GM21390 (cell line): ENCODE measurements around the gene SCGB1C1.
"Not testable (repeated sequence)": the region's sequence is repeated elsewhere in the genome, so short reads cannot be mapped to it uniquely, and the experiment has no call there.

ENCODE experiments used
- ATAC-seq: cut with Tn5 transposase; IDR thresholded peaks from one replicate; pipeline ENCODE4 v1.9.1; 2021; ENCODE audit not compliant: unreplicated experiment

Gene SCGB1C1

DNA sequence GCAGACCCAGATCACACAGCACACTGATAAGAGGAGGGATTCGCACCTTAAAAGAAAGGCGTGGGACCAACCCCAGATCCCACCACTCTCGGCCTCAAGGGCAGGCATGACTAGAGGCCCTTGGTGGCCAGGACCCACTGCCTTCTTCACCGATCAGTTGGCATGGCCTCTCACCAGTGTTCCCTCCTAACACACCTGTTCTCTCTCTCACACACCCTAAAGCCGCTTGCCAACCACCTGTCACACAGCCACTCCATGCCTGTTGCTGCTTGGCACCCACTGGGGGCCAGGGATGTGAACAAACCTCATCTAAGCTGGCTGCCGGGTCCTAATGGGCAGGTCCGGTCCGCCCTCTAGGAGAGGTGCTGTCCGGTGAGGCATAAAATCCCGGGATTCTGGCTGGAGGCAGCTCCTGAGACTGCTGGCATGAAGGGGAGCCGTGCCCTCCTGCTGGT lies at the start of gene SCGB1C1:
Gene SCGB1C1, plus strand, starts transcription at position 405 of the 455 bp plus-strand sequence. Its CDS starts 22 bp downstream, at position 427.
- ATAC-seq = not testable (repeated sequence)

DNA sequence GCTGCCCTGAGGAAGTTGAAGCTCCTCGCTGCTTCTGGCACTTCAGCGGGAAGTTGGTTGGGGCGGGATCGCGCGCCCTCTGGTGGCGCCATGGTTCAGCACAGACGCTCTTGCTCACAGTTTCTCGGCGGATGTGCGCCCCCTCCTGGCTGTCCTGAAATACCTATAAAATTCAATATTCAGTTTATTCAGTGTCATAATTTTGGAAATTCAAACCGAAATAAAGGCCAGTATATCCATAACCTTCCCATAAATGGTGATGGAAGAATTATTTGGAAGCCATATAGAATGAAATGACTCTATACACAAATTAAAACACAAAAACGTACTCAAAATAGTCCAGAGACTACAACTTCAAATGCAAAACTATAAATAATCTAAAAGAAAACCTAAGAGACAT lies 12.6 kb upstream of the SCGB1C1 start:
- ATAC-seq = not testable (repeated sequence)

DNA sequence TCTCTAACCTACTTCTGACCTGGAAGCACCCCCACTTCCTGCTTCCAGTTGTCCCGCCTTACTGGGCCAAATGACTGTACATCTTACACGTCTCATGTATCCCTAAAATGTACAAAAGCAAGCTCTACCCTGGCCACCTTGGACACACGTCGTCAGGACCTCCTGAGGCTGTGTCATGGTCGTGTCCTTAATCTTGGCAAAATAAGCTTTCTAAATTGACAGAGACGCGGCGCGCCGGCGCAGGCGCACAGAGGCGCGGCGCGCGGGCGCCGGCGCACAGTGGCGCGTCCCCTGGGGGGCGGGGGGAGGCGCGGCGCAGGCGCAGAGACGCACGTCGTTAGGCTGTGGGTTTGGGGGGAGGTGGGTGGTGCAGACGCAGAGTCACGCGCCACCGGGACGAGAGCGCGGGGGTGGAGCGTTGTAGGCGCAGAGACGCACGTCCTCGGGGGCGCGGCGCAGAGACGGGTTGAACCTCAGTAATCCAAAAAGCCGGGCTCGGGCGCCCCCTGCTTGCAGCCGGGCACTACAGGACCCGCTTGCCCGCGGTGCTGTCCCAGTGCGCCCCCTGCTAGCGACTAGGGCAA lies 3.6 kb upstream of the SCGB1C1 start:
- not testable (repeated sequence) for ATAC-seq

DNA sequence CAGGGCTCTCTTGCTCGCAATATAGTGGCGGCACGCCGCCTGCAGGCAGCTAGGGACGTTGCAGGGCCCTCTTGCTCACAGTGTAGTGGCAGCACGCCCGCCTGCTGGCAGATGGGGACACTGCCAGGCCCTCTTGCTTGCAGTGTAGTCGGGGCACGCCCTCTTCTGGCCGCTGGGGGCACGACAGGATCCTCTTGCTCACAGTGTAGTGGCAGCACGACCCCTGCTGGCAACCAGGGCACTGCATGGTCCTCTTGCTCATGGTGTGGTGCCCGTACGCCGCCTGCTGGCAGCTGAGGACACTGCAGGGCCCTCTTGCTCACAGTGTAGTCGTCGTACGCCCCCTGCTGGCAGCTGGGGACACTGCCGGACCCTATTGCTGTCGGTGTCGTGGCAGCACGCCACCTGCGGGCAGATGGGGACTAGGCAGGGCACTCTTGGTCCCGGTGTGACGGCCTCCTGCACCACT lies 3.0 kb upstream of the SCGB1C1 start:
- peak; percentile 73 for ATAC-seq

DNA sequence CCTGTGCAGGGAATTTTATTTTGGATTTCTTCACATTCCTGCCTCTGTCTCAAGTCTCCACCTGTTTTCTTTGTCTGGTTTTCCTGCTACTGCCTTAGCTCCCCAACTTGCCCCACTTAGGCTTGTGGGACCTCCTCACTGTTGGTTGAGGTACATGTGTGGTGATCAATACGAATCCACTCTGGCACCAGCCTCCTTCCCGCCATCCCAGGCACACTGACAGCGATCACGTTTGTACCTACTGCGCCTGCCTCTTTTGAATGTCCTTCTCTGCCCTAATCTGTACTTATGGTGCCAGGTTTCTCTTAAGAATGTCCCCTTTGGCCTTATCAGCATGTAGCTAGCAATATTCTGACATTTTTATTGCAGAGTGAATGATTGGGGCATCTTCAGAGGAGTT lies 2.3 kb upstream of the SCGB1C1 start:
- ATAC-seq = not testable (repeated sequence)

DNA sequence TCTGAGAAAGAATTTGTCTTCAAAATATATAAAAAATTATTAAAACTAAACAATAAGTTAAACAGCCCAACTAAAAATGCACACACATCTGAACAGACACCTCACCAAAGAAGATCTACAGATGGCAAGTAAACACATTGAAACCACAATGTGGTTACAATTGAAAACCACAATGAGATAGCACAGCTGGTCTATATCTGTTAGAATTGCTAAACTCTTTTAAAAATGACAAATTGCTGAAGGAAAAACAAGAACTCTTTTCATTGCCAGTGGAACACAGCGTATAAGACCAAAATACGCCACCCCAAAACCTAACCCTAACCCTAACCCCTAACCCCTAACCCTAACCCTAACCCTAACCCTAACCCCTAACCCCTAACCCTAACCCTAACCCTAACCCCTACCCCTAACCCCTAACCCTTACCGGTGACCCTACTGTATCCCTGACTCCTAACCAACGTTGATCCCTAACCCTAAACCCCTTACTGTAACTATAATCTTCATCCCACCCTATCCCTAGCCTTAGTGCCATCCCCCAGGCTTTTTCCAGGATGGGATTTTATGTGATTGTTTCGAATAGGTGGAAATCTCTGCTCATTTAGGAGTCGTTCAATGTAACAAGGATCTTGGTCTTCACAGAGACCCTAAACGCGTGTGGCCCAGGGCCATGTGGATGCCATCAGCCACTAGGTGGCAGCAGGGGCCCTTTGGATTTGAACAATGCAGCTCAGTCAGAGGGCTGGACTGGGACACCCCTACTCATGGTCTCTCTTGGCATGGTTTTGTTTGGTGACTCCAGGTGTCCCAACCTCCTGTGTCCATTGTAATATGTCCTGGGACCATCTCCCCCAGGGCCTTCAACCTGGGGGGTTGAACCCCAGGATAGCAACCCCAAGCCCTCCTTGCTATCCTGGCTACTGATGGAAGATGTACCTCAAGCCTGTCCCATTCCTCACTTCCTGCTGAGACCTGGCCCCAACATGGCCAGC lies 1.1 kb upstream of the SCGB1C1 start:
- ATAC-seq = not testable (repeated sequence)

DNA sequence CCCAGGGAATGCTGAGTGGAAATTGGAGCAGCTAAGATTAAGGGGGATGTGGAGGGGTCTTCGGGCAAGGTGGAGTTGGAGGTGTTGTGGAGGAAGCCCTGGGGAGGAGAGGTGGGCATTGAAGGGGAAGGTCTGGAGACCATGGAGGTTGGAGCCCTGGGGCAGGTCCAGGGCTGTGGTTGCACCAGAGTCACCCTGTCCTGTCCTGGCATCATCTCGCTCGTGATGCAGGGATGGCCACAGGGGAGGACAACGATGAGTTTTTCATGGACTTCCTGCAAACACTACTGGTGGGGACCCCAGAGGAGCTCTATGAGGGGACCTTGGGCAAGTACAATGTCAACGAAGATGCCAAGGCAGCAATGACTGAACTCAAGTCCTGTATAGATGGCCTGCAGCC lies 603 bp downstream of the SCGB1C1 start:
- not testable (repeated sequence) for ATAC-seq

DNA sequence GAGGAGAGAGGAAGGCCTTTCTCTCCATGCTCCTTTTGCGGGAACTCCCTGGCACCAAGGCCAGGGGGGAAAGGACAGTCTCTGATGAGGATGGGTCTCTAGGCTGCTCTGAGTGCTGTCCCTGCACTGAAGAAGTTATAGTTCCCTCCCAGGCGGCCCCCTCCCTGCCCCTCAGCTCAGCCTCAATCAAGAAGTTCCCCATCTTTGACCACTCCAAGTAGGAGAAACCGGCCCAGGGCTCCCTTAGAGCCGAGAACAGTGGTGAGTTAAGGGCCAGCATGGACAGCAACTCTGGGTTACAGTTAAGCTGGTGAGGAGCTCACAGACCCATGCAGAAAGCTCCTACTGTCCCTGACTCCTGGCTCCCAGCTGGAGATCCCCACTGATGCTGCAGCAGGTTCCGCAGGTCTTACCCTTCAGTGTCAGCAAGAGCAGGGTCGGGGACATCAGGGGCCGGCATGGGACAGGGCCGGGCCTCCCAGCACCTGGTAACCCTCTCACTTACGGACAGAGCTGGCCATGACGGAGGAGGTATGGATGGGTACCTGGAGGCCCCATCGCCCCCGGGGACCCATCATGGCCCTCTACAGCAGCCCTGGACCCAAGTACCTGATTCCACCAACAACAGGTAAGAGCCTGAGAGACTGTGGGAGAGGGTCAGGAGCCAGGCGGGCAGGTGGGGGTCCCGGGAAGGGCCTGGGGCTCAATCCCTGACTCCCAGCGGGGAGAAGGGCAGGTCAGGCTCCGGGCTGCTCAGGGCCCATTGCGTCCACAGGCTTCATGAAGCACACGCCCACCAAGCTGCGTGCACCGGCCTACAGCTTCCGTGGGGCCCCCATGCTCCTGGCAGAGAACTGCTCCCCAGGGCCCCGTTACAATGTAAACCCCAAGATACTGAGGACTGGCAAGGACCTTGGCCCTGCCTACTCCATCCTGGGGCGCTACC lies 4.2 kb downstream of the SCGB1C1 start:
- ATAC-seq = no peak

DNA sequence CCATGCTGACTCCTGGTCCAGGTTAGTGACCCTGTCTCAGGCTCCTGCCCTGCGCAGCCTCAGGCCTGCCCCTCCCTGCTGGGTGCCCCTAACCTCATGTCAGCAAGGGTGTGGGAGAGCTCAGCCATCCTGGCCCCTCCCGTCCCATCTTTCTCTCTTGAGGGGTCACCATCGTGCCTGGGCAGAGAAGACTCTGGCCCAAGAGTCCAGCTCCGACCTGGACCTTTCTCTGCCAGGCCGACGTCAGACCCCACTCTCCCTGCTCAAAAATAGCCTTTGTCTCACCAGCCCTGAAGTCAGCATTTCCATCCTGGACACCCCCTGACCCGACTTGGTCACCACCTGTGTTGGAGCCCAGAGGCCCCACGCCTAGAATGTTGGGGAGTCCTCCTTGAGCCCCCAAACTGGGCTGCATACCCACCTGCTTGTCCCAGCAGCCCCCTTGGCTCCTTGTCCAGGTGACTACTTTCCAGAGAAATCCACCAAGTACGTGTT lies 4.9 kb downstream of the SCGB1C1 start:
- ATAC-seq = no peak

DNA sequence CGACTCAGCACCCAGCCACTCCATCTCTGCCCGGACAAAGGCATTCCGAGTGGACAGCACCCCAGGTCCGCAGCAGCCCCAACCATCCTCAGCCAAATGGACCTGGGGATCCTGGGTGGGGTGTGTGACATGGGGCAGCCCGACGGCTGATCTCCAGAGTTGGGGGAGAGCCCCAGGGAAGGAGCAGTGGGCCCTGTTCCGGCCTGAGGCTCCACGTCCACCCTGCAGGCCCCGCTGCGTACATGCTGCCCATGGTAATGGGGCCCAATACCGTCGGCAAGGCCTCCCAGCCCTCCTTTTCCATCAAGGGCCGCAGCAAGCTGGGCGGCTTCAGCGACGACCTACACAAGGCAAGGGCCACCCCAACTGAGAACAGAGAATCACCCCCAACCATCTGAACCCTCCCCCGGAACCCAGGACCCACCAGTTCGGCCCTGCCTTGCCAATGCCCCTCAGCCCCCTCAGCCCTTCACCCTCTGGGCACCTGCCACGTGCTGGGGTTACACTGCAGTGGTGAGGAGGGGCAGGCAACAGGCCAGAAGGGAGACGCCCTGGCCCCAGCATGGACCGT lies 5.4 kb downstream of the SCGB1C1 start:
- no peak for ATAC-seq

DNA sequence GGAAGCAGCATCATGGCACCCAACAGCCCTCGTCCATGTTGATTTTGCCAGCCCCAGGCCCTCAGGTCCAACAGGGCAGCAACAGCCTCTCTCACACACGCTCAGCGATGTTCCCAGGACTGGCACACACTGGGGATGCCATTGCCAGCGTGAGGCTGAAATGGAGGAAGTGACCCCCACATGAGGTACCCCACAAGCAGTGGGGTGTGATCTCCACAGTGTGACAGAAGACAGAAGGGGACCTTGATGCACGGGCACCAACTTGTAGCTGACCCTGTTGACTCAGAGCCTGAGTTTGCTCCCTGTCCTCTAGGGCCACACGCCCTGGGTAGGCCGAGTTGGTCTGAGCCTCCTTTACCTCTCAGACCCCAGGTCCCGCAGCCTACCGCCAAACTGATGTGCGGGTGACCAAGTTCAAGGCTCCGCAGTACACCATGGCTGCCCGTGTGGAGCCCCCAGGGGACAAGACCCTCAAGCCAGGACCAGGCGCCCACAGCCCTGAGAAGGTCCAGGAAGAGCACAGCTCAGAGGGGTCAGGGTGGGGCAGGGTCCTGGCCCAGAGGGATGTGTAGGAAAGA lies 6.2 kb downstream of the SCGB1C1 start:
- ATAC-seq = no peak

DNA sequence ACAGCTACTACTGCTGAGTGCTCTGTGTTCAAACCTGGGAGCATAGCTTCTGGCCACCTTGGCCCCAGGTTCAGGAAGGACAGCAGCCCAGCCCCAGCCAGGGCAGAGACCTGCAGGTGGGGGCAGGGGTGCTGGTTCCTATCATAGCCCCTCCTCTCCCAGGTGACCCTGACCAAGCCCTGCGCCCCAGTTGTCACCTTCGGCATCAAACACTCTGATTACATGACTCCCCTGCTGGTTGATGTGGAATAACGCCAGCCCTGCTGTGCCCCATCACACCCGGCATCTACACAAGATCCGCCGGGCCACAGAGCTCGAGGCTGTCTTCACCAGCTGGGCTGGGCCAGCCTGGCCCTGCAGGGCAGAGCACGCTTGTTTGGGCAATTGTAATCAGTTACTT lies 6.9 kb downstream of the SCGB1C1 start:
- ATAC-seq = no peak

DNA sequence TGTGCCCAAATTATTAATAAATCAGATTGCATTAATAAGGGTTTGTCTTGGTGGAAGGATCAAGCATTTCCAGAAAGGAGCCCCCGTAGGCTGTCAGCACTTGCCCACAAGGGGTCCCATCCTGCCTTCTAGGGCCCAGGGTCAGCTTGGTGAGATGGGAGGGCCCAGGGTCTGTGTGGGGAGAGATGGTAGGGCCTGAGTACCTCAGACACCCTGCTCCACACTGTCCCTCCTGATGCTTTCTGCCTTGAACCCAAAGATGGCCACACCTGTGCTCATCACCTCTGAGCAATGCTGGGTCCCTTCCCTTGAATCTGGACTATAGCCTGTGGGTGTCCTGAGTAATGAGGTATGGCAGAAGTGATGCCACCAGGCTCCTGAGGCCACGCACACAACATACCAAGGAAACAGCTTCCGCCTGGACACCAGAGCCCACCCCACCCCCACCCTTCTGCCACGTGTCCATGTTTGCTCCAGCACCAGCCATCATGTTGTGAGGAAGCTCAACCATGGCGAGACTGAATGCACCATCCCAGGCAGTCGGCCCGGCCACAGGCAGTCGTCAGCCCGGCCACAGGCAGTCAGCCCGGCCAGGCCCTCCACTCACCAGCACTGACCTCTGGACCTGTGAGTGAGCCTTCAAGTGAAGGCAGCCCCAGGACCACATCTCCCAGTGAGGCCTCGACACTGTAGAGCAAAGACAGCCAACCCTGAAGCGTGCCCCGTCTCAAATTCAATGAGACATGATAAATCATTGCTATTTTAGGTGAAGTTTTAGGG lies 7.5 kb downstream of the SCGB1C1 start:
- ATAC-seq = no peak

DNA sequence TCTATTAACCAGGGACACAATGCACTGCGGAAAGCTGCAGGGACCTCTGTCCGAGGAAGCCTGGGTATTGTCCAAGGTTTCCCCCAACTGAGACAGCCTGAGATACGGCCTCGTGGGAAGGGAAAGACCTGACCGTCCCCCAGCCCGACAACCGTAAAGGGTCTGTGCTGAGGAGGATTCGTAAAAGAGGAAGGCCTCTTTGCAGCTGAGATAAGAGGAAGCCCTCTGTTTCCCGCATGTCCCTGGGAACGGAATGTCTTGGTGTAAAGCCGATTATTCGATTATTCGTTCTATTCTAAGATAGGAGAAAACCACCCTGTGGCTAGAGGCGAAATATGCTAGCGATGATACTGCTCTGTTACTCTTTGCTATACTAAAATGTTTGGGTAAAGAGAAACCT lies 9.1 kb downstream of the SCGB1C1 start:
- ATAC-seq = no peak

DNA sequence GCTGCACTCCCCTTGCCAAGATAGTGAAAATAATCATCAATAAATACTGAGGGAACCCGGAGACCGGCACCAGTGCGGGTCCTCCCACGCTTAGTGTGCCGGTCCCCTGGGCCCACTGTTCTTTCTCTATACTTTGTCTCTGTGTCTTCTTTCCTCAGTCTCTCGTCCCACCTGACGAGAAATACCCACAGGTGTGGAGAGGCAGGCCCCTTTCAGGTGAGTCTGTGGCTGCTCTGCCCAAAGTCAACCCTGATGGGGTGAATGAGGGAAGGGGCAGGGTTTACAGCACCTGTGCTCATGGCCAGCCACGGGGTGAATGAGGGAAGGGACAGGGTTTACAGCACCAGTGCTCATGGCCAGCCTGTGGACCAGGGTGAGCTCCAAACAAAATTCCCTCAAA lies 9.6 kb downstream of the SCGB1C1 start:
- ATAC-seq = no peak

DNA sequence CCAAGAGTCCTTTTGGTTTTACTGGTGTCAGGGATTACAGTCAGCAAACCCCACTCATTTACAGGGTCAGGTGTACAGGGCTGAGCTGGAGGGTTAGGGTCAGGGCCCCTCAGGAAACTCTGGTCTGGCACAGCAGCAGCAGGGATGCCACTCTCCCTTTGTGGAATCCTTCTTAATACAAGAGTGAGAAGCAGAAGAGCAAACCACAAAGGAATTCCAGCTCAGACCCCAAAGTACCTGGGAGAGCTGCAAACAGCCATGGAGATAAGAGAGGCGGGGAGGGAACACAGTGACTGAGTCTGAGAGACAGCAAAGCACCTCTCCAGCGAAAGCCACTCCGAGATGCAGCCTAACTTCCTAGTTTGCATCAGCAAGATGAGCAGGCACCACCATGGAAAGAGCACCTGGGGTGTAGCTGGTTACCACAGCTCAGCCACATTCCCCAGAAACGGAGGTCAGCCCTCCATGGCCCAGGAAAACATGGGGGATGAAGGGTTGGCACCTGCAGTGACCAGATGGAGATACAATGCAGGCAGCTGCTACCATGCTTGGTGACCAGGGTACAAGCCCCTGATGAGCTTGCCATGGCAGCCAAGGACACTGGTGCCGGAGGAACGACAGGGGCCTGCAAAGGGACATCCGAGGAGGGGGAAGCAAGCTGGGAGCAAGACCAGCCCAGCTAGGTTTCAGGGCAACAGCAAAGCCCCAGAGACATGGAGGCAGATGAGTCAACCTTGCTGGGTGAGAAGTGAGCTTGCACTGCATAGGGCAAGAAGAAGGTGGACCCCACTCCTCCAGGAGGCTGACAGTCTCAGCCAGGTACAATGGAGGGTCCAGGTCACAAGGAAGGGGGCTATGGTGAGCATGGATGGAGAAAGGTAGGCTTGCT lies 10.4 kb downstream of the SCGB1C1 start:
- no peak for ATAC-seq

DNA sequence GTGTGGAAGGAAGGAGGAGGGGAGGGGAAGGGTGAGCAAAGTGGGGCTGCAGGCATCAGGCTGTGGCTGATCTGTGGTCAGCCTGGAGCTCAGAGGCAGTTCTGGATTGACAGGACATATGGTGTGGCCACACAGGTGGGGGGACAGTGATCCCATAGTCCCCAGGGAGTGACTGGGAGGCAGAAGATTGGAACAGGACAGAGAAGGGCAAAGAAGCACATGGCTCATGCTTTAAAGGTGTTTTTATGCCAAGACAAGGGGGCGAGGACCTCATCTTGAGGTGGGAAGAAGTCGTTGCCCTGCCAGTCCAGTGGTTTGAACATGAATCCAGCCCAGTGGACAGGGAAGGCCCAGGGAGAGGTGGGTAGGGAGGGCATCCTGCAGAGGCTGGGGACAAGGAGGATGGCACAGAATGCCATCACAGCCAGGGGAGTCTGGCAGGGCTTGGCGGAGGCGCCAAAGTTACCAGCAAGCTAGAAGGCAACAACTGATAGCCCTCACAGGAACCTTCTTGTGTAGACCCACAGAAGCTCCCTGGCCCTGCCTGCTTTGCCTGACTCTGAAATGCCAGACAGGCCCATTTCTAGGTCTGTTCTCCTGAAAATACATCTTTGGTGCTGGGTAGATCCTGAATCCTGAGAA lies 11.2 kb downstream of the SCGB1C1 start:
- no peak for ATAC-seq
